Measurements from ENCODE around the gene SCYGR3.

SCYGR3 gene

DNA sequence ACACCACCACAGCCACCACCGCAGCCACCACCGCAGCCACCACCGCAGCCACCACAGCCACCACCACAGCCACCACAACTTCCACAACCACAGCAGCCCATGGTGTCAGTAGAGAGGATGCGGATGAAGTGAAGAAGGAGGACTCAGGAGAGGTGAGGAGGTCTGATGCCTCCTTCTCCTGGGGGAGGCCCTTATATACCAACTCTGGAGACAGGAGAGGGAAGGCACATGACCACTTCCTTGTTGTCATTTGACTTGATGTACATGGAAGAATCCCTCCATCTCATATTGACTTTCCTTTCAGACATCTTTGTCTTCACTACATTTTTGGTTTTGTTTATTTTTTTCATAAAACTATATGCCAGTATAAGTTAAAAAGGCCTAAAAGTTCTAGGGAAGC is at the start of gene SCYGR3:
SCYGR3 (minus strand) TSS at position 101 of the 400 bp plus-strand sequence; CDS start at position 101, 0 bp downstream.
- no peak for DNase-seq

GRCh38 chr2:227661827-227662226 is 47.2 kb upstream of the SCYGR3 start:
- no peak for DNase-seq

DNA sequence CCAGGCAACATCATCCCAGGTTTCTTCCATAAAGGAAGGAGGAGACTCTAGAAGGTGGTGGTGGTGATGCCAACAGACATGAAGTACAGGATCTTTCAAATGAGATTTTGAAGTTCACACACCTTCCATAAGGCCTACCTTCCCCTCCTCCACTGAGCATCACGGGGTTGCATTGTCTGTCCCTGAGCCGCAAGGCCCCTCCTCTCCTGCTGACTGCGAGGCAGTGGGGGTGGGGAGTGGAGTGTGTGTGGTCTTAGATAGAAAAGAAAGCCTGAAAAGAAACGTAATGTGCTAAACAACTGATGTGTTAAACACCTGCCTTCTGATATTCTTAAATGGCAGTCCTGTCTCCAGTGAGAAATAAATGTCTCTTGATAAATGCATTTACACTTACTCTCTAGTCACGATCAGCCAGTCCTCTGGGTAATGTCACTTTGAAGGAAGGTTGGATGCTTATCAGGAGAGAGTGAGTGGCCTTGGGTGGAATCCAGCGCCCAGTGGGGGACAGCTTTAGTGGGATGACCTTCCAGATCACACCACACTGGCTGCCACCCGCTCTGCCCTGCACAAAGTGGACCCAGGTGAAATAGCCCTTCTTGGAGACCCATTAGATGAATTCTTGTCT is 46.5 kb upstream of the SCYGR3 start:
- DNase-seq: no peak

DNA sequence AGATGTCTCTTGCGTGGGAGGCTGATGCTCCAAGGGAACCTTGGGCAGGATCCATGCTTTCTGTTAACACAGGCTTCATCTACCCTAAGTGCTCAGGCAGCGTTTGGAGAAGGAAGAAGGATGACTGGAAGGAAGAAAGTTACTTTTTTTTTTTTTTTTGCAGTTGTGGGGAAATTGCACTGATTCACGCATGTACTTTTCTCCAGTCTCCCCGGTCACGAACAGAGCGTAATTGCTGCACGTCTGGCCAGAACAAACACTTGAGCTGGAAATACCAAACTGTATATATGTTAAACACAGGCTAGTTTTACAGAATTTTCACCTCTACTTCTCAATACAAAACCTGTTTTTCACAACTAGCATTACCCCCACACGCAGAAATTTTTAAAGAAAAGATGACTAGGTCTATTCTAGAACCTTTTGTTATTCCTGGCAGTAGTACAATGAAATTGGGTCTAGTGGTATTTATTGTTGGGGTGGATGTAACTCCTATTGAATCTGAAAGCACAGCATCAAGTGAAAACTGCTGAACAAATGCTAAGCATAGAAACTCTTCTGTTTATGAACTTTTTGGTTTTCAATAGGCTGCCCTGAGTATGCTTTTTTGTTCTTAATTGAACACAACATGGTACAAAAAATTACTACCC is 42.7 kb upstream of the SCYGR3 start:
- no peak for DNase-seq

DNA sequence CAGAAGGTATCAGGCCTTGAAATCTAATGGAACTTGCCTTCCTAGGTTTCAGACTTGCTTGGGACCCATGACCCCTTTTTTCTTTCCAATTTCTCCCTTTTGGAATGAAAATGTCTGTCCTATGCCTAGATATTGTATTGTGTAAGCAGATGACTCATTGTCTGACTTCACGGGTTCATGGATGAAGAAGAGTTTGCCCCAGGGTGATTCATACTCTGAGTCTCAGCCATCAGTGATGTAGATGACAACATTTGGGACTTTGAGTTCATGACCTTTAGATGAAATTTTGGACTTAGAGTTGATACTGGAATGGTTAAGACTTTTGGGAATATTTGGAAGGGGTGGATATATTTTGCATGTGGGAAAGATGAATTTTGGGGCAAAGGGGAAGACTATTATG is 40.8 kb upstream of the SCYGR3 start:
- no peak for DNase-seq

GRCh38 chr2:227654426-227654825 is 39.8 kb upstream of the SCYGR3 start:
- no peak for DNase-seq

DNA sequence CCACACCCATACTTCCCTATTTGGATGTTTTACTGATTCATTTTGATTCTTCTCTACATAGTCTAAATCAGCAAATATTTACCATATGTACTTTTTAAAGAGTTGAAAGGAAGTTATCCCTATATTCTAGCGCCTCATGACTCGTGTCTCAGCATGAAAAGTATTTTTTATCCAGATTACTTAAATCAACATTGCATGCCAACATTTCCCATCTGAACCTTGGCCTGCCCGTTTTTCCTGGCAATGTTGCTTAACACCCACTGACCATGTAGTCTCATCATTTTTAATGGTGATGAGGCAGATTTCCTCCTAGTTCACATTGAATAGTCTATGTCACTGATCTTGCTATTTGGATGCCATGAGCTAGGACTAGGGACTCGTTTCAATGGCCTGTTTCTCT is 38.8 kb upstream of the SCYGR3 start:
- DNase-seq: no peak

DNA sequence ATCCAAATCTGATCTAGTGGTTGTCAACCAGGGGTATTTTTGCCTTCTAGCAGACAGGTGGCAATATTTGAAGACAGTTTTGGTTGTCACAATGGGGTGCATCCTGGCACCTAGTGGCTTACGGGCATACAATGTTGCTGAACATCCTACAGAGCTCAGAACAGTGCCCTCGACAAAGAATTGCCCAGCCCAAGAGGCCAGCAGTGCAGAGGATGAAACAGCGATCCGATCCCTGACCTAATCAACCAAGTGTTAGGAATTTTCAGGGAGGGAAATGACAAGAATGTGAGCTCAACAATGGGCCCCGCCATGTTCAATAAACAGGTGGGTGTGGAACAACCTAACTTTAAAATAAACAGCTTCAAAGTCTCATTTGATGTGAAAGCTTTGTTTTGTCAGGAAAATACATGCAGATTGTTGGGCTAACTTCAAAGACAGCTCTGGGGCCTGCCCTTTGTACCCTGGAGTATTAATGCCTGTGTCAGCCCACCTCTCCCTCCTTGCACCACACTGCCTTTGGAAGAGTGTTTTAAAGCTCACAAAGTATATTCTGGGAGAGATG is 29.4 kb upstream of the SCYGR3 start:
- DNase-seq: no peak

DNA sequence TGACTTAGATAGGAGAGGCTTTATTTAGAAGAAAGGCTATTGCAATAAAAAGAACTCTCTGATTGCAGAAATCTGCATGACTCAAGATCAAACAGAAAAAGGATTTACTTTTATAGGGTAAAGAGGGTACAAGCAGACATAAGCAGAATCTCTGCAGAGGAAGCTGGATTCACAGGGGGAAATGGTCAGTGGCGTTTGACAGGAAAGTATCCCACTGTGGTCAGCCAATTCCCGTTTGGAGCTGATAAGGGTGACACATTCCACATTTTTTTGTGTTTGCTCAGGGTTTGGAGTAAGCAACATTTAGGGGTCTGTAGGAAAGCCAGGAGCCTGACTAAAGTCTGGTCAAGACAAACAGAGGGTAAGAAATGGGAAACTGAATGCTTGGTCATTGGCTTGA is 28.0 kb upstream of the SCYGR3 start:
- DNase-seq: no peak

- no peak for DNase-seq
Observed at GRCh38 chr2:227634201-227634600, 19.6 kb upstream of the SCYGR3 start.

GRCh38 chr2:227632827-227633226 is 18.2 kb upstream of the SCYGR3 start:
- no peak for DNase-seq

GRCh38 chr2:227630322-227630721 is 15.7 kb upstream of the SCYGR3 start:
- no peak for DNase-seq

- DNase-seq: no peak
Observed at GRCh38 chr2:227629435-227629834, 14.8 kb upstream of the SCYGR3 start.

DNA sequence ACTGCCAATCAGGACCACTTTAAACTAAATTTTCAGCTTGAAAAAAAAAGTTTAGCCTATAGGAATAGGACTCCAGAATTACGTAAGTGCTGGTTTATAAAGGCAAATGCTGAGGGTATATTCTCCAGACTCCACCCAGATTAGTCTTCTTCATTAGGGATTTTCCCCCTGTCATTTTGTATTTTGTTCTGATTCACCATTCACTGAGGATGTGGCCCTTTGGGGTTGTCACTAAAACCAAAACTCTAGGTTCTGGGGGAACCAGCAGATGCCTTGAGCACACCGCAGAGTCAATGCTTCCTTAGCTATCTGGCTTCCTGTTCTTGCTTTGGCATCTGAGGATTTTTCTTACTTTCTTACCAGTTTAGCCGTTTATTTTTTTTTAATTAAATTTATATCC is 13.1 kb upstream of the SCYGR3 start:
- DNase-seq: no peak

- DNase-seq: no peak
Observed at GRCh38 chr2:227626580-227627151, 12.0 kb upstream of the SCYGR3 start.

DNA sequence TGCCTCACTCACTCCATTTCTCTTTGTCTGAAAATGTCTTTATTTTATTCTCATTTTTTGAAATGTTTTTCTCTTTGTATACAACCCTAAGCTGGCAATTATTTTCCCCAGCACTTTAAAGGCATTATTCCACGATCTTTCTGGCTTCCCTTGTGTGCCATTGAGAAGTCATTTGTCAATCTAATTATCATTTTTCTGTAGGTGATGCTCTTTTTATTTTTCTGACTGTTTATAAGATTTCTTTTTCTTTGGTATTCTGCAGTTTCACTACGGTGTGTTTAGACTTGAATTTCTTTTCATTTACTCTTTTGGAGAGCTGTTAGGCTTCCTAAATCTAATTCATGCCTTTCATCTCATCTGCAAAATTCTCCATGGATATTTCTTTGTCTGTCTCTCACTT is 10.8 kb upstream of the SCYGR3 start:
- no peak for DNase-seq

- no peak for DNase-seq
Observed at GRCh38 chr2:227623226-227623625, 8.6 kb upstream of the SCYGR3 start.

- no peak for DNase-seq
Observed at GRCh38 chr2:227617316-227618230, 2.9 kb upstream of the SCYGR3 start, which contains the start of gene SCYGR4. Gene SCYGR4, plus strand, starts transcription at chr2:227617498. Its CDS starts 0 bp downstream, at chr2:227617498.

DNA sequence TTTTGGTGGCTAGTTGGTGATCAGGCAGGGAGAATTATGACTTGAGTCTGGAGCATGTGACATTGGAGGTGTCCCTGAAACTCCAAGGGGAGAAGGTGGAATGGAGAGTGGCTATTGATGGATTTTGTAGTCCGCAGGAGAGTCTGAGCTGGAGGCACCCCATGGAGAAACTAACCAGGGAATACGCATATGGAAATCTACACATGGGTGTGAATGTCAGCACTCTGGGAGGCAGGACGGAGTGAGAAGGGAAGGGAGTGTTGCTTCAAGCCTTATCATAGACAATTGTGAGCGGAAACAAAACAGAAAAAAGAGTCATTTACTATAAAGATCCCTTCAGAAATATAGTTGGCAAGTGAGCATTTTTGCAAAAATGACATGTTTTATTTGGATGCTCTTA is 2.0 kb upstream of the SCYGR3 start:
- DNase-seq: no peak

- no peak for DNase-seq
Observed at GRCh38 chr2:227615906-227616305, 1.3 kb upstream of the SCYGR3 start.

GRCh38 chr2:227615181-227615580 is 541 bp upstream of the SCYGR3 start:
- DNase-seq: no peak

- DNase-seq: no peak
Observed at GRCh38 chr2:227614246-227614645, 394 bp downstream of the SCYGR3 start.

Measured in amygdala (tissue), 56 donors.